Renal pelvis (tissue), 12 donors: Measurements from ENCODE around the gene NUB1. TPM values are rescaled to one million over a fixed set of nuclear protein-coding genes. Genes with fewer than 3 reads are reported as not detected.
"Not testable (repeated sequence)": the region's sequence is repeated elsewhere in the genome, so short reads cannot be mapped to it uniquely, and the experiment has no call there.

Source experiments
- DNase-seq: peaks from one replicate; pipeline ENCODE4 v3.0.0-alpha.2; 2013
- long read RNA-seq, 16 experiments: transcript quantifications; one replicate each; lab custom pipeline, GENCODE V29; 2026
- polyA plus RNA-seq, 3 donors: library from polyadenylated mRNA; unstranded; fragments of 120-200 nt; gene quantifications; one replicate each; pipeline ENCODE4 v1.2.1, GENCODE V29; 2013; ENCODE audit not compliant: insufficient read length in 3 of 3

The NUB1 gene, protein sequence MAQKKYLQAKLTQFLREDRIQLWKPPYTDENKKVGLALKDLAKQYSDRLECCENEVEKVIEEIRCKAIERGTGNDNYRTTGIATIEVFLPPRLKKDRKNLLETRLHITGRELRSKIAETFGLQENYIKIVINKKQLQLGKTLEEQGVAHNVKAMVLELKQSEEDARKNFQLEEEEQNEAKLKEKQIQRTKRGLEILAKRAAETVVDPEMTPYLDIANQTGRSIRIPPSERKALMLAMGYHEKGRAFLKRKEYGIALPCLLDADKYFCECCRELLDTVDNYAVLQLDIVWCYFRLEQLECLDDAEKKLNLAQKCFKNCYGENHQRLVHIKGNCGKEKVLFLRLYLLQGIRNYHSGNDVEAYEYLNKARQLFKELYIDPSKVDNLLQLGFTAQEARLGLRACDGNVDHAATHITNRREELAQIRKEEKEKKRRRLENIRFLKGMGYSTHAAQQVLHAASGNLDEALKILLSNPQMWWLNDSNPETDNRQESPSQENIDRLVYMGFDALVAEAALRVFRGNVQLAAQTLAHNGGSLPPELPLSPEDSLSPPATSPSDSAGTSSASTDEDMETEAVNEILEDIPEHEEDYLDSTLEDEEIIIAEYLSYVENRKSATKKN
- polyA plus RNA-seq = 10 to 100 TPM; 75.7 to 82.8 (median 76.3) TPM
- long read RNA-seq, donor 1, transcript NUB1-203 (9 exons, 1,703 nt) = major isoform, 5 of 32 reads
- long read RNA-seq, donor 1, partial matches to known transcripts = 22 of 32 reads
- long read RNA-seq, donor 1, other reads (novel, unspliced or antisense) = 0 of 32 reads
- long read RNA-seq, donor 2, transcript NUB1-201 (15 exons, 3,180 nt) = major isoform, 5 of 13 reads
- long read RNA-seq, donor 2, partial matches to known transcripts = 7 of 13 reads
- long read RNA-seq, donor 2, other reads (novel, unspliced or antisense) = 0 of 13 reads
- long read RNA-seq, donor 3, transcript NUB1-201 (15 exons, 3,180 nt) = major isoform, 5 of 19 reads
- long read RNA-seq, donor 3, partial matches to known transcripts = 10 of 19 reads
- long read RNA-seq, donor 3, other reads (novel, unspliced or antisense) = 0 of 19 reads
- long read RNA-seq, donor 4, transcript NUB1-203 (9 exons, 1,703 nt) = major isoform, 5 of 13 reads
- long read RNA-seq, donor 4, partial matches to known transcripts = 5 of 13 reads
- long read RNA-seq, donor 4, other reads (novel, unspliced or antisense) = 0 of 13 reads
- long read RNA-seq, donor 5, partial matches to known transcripts = 0 of 4 reads
- long read RNA-seq, donor 5, other reads (novel, unspliced or antisense) = 0 of 4 reads
- long read RNA-seq, donor 6, transcript NUB1-201 (15 exons, 3,180 nt) = major isoform, 5 of 48 reads
- long read RNA-seq, donor 6, partial matches to known transcripts = 43 of 48 reads
- long read RNA-seq, donor 6, other reads (novel, unspliced or antisense) = 0 of 48 reads
- long read RNA-seq, donor 7, partial matches to known transcripts = 7 of 9 reads
- long read RNA-seq, donor 7, other reads (novel, unspliced or antisense) = 0 of 9 reads
- long read RNA-seq, donor 8, partial matches to known transcripts = 0 of 6 reads
- long read RNA-seq, donor 8, other reads (novel, unspliced or antisense) = 0 of 6 reads
- long read RNA-seq, donor 9, partial matches to known transcripts = 10 of 14 reads
- long read RNA-seq, donor 9, other reads (novel, unspliced or antisense) = 0 of 14 reads
- long read RNA-seq, donor 10, partial matches to known transcripts = 26 of 43 reads
- long read RNA-seq, donor 10, other reads (novel, unspliced or antisense) = 9 of 43 reads
- long read RNA-seq, donor 11, partial matches to known transcripts = 0 of 5 reads
- long read RNA-seq, donor 11, other reads (novel, unspliced or antisense) = 0 of 5 reads
- long read RNA-seq, donor 12, partial matches to known transcripts = 64 of 88 reads
- long read RNA-seq, donor 12, other reads (novel, unspliced or antisense) = 16 of 88 reads
- long read RNA-seq, donor 13, partial matches to known transcripts = 11 of 11 reads
- long read RNA-seq, donor 13, other reads (novel, unspliced or antisense) = 0 of 11 reads
- long read RNA-seq, donor 14, partial matches to known transcripts = 60 of 65 reads
- long read RNA-seq, donor 14, other reads (novel, unspliced or antisense) = 0 of 65 reads
- long read RNA-seq, donor 15, transcript NUB1-201 (15 exons, 3,180 nt) = major isoform, 5 of 90 reads
- long read RNA-seq, donor 15, partial matches to known transcripts = 75 of 90 reads
- long read RNA-seq, donor 15, other reads (novel, unspliced or antisense) = 7 of 90 reads
- long read RNA-seq, donor 16, transcript NUB1-203 (9 exons, 1,703 nt) = major isoform, 5 of 40 reads
- long read RNA-seq, donor 16, partial matches to known transcripts = 34 of 40 reads
- long read RNA-seq, donor 16, other reads (novel, unspliced or antisense) = 0 of 40 reads

DNA sequence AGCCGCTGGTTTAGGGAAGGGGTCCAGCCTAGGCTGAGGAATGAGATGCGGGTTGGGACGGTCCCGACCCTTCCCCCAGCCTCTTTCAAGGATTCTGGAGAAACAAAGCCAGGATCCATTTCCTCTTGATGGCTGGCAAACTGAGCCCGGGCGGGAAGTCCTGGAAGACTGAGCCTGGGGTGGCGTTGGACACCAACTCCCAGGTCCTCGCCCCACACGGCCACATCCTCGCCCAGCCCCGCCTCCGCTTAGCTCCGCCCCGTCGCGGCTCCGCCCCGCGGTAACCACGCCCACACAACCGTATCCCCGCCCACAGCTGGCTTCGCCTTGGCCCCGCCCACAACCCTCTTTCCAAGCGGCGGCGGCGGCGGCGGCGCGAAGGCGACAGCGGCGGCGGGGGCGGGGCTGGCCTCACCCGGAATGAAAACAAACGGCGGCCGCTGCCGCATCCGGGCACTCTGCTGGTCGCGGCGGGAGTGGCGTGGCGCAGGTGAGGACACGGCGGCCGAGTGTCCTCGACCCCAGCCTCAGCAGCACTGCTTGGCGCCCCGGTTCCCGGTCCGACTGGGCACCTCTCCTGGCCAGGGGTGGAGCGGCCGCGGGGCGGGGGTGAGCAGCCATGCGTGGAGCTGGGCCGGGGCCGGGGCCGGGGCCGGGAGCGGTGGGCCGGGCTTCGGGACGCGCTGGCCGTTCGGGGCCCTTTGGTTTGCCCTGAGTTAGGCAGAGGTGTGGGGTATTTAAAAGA lies at the start of gene NUB1:
NUB1 (plus strand) TSS at position 456 of the 745 bp plus-strand sequence. CDS start 3,538 bp downstream, outside the sequence.
- DNase-seq = peak; percentile 83

DNA sequence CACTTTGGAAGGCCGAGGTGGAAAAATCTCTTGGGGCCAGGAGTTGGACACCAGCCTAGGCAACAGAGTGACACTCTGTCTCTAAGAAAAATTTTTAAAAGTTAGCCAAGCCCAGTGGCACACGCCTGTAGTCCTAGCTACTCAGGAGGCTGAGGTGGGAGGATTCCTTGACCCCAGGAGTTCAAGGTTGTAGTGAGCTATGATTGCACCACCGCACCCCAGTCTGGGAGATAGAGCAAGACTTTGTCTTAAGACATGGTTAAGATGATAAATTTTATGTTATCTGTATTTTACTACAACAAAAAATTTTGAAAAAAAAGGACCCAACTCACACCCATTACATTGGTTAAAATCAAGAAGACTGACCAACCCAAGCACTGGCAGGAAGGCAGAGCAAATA lies 48.8 kb upstream of the NUB1 start:
- no peak for DNase-seq

DNA sequence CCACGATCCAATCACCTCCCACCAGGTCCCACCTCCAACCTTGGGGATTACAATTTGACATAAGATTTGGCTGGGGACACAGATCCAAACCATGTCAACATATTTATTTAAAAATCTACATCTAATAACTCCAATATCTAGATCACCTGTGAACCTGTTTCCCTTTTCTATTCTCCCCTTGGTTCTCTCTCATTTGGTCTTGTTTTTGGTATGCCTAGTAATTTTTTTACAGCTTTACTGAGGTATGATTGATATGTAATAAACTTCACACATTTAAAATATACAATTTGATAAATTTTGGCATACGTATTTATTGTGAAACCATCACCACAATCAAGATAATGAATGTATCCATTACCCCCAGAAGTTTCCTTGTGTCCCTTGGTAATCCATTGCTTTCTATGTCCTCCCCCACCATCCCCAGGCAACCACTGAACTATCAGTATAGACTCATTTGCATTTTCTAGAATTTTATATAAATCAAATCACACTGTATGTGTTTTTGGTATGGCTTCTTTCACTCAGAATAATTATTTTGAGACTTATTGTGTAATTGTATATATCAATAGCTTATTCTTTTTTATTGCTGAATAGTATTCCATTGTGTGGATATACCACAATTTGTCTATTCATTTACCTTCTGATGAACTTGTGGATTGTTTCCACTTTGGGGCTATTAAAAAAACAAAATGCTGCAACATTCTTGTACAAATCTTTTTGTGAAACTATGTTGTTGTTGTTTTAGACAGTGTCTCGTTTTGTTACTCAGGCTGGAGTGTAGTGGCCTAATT lies 45.2 kb upstream of the NUB1 start:
- DNase-seq = no peak

DNA sequence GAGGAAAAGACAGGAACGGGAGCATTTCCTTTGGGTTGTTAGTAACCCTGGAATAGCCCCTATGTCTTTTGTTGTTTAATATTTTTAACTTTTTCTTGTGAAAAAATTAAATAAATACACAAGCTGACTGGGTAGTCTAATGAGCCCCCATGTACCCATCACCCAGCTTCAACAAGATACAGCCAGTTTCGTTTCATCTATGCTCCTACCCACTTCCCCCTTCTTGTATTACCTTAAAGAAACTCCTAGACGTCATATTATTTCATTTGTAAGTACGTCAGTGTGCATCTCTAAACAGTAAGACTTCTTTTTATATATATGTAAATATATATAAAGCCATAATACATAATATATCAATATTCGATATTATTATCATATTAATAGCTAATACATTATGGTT lies 42.8 kb upstream of the NUB1 start:
- no peak for DNase-seq

DNA sequence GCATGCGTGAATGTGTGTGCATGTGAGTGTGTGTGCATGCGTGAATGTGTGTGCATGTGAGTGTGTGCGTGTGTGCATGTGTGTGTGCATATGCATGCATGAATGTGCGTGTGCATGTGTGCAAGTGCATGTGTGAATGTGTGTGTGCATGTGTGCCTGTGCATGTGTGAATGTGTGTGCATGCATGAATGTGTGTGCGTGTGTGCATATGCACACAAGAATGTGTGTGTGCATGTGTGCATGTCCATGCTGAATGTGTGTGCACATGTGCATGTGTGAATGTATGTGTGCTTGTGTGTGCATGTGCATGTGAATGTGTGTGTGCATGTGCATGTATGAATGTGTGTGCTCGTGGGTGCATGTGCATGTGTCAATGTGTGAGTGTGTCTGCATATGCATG lies 42.1 kb upstream of the NUB1 start:
- no peak for DNase-seq

DNA sequence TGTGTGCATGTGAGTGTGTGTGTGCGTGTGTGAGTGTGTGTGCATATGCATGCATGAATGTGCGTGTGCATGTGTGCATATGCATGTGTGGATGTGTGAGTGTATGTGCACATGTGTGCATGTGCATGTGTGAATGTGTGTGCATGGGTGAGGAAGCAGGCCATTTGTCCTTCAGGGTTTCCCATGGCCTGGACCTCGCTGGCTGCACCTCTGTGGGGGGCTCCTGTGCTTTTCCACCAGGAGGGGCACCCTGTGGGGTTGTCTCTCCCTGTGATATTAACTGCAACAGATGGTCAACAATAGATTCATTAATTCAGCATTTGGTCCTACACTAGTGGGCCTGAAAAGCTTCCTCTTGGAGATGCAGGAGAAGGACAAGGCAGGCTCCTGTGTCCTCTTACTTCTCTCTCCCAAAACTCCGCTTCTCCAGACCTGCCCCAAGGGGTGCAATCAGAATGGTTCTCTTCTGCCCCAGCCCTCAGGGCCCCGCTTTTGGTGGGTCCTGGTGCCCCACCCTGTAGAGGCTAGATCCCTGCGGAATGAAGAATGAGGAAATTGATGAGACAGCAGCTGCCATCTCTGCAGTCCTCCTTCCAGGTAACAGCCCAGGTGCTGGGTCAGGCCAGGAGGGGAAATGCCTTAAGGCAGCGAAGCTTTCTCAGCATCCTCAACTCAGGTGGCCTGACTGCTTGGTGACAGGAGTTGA lies 41.5 kb upstream of the NUB1 start:
- DNase-seq = no peak

DNA sequence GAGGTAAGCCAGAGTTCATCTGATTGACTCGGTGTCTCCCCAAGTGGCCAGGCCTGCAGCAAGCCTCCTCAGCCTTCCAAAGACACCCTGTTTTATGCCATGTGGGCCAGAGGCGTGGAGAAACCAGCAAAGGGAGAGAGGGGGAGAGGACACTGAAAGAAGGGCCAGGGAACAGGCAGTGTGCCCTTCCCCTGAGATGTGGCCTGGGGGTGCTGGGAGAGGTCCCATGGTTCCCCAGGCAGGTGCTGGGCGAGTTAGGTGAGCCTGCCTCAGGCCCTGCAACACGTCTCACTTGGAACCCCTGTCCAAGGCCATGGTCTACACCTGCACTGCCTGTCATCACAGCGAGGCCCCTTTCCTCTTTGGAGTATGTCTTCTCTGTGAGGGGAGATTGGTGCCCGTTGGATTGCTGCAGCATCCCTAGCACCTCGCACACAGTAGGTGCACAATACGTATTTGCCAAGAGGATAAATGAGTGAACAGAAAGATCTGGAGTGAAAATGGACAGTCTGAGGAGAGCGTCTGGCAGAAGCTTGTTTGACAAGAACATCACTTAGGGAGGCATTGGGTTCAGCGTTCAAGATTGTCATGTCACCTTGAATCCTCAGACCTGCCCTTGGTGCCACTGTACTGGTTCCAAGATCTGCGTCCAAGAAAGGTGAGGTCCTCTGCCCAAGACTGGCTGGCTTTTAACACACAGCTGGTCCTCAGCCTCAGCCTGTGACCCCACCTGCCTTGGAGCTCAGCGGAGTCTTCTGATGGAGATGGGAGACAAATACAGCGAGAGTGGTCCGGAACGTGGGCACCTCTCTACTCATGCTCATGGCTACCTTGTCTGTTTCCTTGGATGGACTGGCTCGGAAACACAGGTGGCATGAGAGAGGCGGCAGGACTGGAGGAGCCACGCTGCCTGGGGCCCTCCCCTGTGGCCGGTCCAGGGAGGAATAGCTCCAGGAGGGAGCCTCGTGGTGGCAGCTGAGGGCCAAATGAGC lies 39.8 kb upstream of the NUB1 start:
- no peak for DNase-seq

DNA sequence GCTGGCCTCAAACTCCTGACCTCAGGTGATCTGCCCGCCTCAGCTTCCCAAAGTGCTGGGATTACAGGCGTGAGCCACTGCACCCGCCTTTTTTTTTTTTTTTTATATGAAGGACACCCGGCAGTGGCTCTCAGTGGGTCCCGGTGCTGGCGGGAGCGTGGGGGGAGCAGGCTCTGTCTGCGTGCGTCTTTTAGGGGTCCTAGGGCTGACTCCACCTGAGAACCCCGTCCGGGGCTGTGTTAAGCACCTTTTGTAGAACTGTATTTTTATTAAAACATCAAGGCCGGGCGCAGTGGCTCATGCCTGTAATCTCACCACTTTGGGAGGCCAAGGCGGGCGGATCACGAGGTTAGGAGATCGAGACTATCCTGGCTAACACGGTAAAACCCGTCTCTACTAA lies 37.4 kb upstream of the NUB1 start:
- not testable (repeated sequence) for DNase-seq

DNA sequence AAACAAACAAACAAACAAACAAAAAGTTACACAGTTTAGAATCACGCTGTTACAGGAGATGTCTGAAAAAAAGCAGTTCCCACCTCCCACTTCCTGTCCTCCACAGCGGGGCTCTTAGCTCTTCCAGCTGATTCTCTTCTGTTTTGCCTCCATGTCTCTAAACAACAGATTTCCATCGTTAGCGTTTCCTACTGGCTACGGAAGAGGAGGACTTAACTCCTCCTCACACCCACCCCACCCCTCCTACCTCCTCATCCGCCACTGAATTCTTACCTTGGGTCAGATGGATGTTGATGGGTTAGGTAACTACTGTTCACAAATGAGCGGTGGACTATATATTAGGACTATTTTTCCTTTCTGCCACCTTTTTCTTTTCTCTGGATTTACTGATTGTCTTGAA lies 36.8 kb upstream of the NUB1 start:
- peak; percentile 42 for DNase-seq

DNA sequence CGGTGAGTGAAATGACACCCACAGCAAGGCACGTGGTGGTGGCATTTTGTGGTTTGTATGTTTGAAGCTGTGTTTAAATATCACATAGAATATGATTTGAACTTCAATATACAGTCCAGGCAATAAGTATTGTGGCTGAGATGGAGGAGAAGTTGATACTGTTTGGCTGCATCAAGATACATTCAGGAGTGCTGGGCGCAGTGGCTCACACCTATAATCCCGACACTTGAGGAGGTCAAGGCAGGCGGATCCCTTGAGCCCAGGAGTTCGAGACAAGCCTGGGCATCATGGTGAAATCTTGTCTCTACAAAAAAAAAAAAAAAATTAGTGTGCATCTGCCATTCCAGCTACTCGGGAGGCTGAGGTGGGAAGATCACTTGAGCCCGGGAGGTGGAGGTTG lies 35.2 kb upstream of the NUB1 start:
- no peak for DNase-seq

DNA sequence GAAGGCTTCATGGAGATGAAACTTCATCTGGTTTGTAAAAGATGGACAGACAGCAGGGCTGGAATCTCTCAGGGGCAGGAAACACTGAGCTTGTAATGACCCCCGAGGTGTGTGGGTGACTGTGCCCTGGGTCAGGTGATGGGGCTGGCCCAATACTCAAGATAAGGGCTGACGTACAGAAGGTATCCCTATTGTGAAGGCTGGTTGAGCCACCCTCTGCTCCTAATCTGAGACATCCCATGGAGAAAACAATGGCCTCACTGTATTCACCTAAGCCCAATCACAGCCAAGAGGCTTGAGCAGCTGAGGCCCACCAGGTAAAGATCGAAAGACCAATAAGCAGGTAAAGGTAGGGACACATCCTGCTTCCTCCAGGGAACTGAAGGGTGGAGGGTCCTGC lies 34.8 kb upstream of the NUB1 start:
- no peak for DNase-seq

DNA sequence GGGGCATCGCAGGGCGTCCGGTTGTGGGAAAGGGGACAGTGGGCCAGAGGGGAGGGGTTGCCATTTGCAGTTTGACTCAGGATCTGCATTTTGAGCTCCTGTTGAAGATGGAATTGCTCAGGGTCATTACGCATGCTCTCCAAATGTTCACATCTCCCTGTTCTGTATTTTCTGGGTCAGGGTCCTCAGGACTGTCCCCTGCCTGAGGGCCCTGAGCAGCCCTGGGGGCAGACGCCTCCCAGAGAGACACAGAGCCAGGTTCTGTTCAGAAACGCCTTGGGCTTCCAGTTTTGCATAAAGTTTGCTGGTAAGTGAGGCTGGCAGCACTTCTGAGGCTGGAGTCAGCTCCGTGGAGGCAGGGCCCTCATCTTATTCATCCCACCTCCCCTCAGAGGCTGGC lies 34.1 kb upstream of the NUB1 start:
- no peak for DNase-seq

DNA sequence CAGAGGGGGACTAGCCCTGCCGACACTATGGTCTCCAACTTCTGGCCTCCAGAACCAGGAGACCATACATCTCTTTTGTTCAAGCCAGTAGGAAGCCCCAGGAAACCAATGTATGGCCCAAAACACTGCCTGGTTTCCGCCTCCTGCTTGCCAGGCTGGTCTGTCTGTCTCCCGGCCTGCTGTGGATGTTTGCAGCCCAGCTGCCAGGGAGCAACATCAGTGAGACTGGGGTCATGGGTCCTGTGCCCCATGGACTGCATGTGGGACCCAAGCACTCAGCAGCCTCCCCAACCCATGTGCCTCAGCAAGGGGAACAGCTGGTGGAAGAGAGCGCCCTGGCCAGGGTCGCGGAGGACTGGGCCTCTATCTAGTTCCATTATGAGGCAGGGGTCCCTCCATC lies 33.4 kb upstream of the NUB1 start:
- DNase-seq = no peak

DNA sequence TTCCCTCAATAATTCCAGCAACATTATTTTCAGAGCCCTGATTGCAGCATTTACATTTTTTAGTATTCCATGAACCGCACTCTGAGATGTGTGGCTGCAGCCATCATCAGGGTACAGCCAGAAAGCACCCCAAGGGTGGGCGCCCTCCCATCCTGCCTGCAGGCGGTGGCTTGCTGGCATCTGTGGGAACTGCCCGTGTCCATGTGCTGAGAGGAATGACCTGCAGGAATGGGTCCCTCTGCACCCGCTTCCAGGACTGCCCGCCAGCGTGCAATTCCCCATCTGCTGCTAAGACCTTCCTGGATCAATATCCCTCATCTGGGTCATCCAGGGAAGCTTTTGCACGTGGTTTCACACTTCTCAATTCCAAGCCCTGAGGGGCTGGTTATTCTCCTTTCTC lies 32.8 kb upstream of the NUB1 start:
- no peak for DNase-seq

DNA sequence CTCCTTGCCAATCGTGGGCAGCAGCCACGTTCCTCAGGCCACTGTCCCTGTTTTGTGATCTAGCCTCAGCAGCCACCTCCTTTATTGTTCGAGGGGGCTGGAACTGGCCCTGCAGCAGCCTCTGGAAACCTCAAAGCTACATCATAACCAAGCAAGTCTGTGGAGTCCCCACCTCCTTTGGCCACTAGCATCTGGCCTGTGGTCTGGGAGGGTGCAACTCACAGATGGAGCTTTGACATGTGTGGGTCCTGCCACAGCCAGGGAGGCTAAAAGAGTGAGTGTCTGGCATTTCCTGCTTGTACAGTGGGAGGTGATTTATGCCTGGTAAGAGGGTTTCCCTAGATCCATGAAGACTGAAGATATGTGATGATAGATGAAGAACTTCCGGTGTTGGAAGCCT lies 32.3 kb upstream of the NUB1 start:
- no peak for DNase-seq

DNA sequence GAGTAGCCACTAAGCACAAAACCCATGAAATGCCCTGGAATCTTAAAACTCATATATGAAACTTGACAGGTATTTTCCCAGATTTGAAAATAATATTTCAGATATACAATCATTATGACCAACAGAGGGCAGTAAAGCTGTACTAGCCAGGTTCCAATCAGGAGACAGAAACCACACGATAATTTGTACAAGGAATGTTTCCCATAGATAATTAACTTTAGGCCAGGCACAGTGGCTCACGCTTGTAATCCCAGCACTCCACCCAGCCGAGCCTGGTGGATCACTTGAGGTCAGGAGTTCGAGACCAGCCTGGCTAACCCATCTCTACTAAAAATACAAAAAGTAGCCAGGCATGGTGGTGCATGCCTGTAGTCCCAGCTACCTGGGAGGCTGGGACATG lies 31.0 kb upstream of the NUB1 start:
- DNase-seq = no peak
